A549 (cell line): ENCODE measurements around the gene EHBP1. TPM values are rescaled to one million over a fixed set of nuclear protein-coding genes. Genes with fewer than 3 reads are reported as not detected.
A peak's percentile ranks its signal among the peaks of the same experiment; 100 is the strongest.

Experiments used
- ATAC-seq, 2 experiments: fragments of 200-7000 bp in 1 of 2; fragments of >200 bp in 1 of 2; cut with Nextera tagmentation in 1 of 2; cut with Tn5 transposase in 1 of 2; 3 replicates each; pipeline versions ENCODE4 v1.8.0 to v1.9.1; 2018 to 2020; ENCODE audit warnings: mild to moderate bottlenecking in 1 of 2, moderate library complexity in 1 of 2
- CTCF ChIA-PET: fragments of 300-600 bp; sonication (Branson Sonifier 250); formaldehyde crosslinking; extraction: SDS; loops from one replicate; lab custom pipeline; 2021; ENCODE audit warnings: antibody characterized with exemption, inconsistent platforms; lab: Yijun Ruan, JAX
- POLR2A ChIA-PET: fragments of 350-600 bp; formaldehyde crosslinking; extraction: SDS; loops from one replicate; lab custom pipeline; 2021; ENCODE audit warnings: antibody characterized with exemption, inconsistent platforms; lab: Yijun Ruan, JAX
- DNase-seq, 2 experiments: peaks; one replicate each; pipeline versions ENCODE4 v3.0.0 to v3.0.0-alpha.2; 2011 to 2016; ENCODE audit warnings: low read depth in 1 of 2, low spot score in 1 of 2
- FAIRE-seq: peaks from 2 replicates; lab custom pipeline; 2011; peaks lifted over from hg19 to GRCh38; lab: Jason Lieb, UNC
- H3K27ac ChIP-seq, 2 experiments: fragments of >200 bp; sonication (Bioruptor Twin); formaldehyde crosslinking; 3 replicates each; pipeline ENCODE4 v1.5.1; 2016 to 2017
- H3K4me1 ChIP-seq: fragments of >200 bp; sonication (Bioruptor Twin); formaldehyde crosslinking; 3 replicates; pipeline ENCODE4 v1.6.1; 2016
- H3K4me2 ChIP-seq: fragments of >200 bp; sonication (Bioruptor Twin); formaldehyde crosslinking; 3 replicates; pipeline ENCODE4 v1.6.1; 2016
- H3K4me3 ChIP-seq: fragments of >200 bp; sonication (Bioruptor Twin); formaldehyde crosslinking; 3 replicates; pipeline ENCODE4 v1.5.1; 2016
- H3K9me3 ChIP-seq: fragments of >200 bp; sonication (Bioruptor Twin); formaldehyde crosslinking; 3 replicates; pipeline ENCODE4 v1.6.1; 2016
- BHLHE40 ChIP-seq: IDR thresholded peaks from 2 replicates; pipeline ENCODE4 v1.6.1; 2012; ENCODE audit warnings: low read depth, low read length, inconsistent platforms
- CBX8 ChIP-seq: fragments of 200-600 bp; sonication (generic); IDR thresholded peaks from 2 replicates; pipeline ENCODE4 v1.6.1; 2016
- EHF ChIP-seq: fragments of 250-450 bp; sonication (Bioruptor Pico); IDR thresholded peaks from 2 replicates; pipeline ENCODE4 v1.5.0; 2020; ENCODE audit warnings: mild to moderate bottlenecking
- EHMT2 ChIP-seq: fragments of 200-600 bp; sonication (generic); IDR thresholded peaks from 2 replicates; pipeline ENCODE4 v1.6.1; 2016; ENCODE audit warnings: antibody characterized with exemption, low read depth, mild to moderate bottlenecking, moderate library complexity
- EP300 ChIP-seq, 2 experiments: fragments of >200 bp; sonication (Bioruptor Twin); formaldehyde crosslinking; IDR thresholded peaks; 2 replicates in 1 of 2; 3 replicates in 1 of 2; pipeline ENCODE4 v1.6.1; 2016 to 2017
- GATA3 ChIP-seq: IDR thresholded peaks from 2 replicates; pipeline ENCODE4 v1.6.1; 2012; ENCODE audit warnings: borderline replicate concordance
- HEYL ChIP-seq: fragments of 250-450 bp; sonication (Bioruptor Pico); IDR thresholded peaks from 2 replicates; pipeline ENCODE4 v1.8.0; 2021; ENCODE audit warnings: mild to moderate bottlenecking, moderate library complexity
- HOXB13 ChIP-seq: fragments of 250-450 bp; sonication (Bioruptor Pico); IDR thresholded peaks from 2 replicates; pipeline ENCODE4 v1.5.0; 2020; ENCODE audit warnings: low read depth, mild to moderate bottlenecking, moderate library complexity
- HOXB5 ChIP-seq: fragments of 250-450 bp; sonication (Bioruptor Pico); IDR thresholded peaks from 2 replicates; pipeline ENCODE4 v1.5.0; 2020; ENCODE audit warnings: mild to moderate bottlenecking, moderate library complexity
- NFE2L2 ChIP-seq: fragments of 150-350 bp; conservative IDR thresholded peaks from 2 replicates; pipeline ENCODE4 v1.6.1; 2014; ENCODE audit warnings: low read length
- POLR2A ChIP-seq: IDR thresholded peaks from 2 replicates; pipeline ENCODE4 v1.6.1; 2012; ENCODE audit warnings: mild to moderate bottlenecking, low read length
- RCOR1 ChIP-seq: fragments of 150-350 bp; IDR thresholded peaks from 2 replicates; pipeline ENCODE4 v1.6.1; 2014; ENCODE audit warnings: antibody characterized with exemption, low read length, low read depth
- SREBF2 ChIP-seq: fragments of 450-650 bp; IDR thresholded peaks from 2 replicates; pipeline ENCODE4 v1.6.1; 2014; ENCODE audit warnings: mild to moderate bottlenecking, moderate library complexity
- TFCP2L1 ChIP-seq: fragments of 250-450 bp; sonication (Bioruptor Pico); IDR thresholded peaks from 2 replicates; pipeline ENCODE4 v1.5.0; 2021; ENCODE audit warnings: mild to moderate bottlenecking
- ZFP36 ChIP-seq: fragments of 450-650 bp; IDR thresholded peaks from 2 replicates; pipeline ENCODE4 v1.6.1; 2014; ENCODE audit warnings: borderline replicate concordance; ENCODE audit not compliant: partially characterized antibody
- WGBS: methylation state at CpG from one replicate; pipeline ENCODE4 v1.1.6; 2017; ENCODE audit errors: missing lambda C conversion rate; 5-methylcytosine and 5-hydroxymethylcytosine counted together
- polyA plus RNA-seq, 4 experiments: library from polyadenylated mRNA; depleted of rRNA in 3 of 4; stranded (reverse); fragments of >200 nt; fragmentation: RNase III in 1 of 4; extraction: RNeasy Plus Mini Kit Qiagen cat#74134 plus additional on column Dnase treatment in 1 of 4; gene quantifications; 2 replicates in 3 of 4; 3 replicates in 1 of 4; pipeline ENCODE4 v1.2.3, GENCODE V29; 2011 to 2017
- TF ChIP-seq, protein P1 (sequence below): fragments of >200 bp; sonication (Bioruptor Twin); formaldehyde crosslinking; IDR thresholded peaks from 3 replicates; pipeline ENCODE4 v1.5.1; 2016
- TF ChIP-seq, protein P2 (sequence below): fragments of 150-350 bp; IDR thresholded peaks from 2 replicates; pipeline ENCODE4 v1.6.1; 2014; ENCODE audit warnings: low read depth, mild to moderate bottlenecking, low read length
- TF ChIP-seq, protein P3 (sequence below): fragments of 250-450 bp; sonication (Bioruptor Pico); IDR thresholded peaks from 2 replicates; pipeline ENCODE4 v1.5.0; 2021; ENCODE audit warnings: mild to moderate bottlenecking, moderate library complexity, borderline replicate concordance
- TF ChIP-seq, protein P4 (sequence below): fragments of >200 bp; sonication (Bioruptor Twin); formaldehyde crosslinking; IDR thresholded peaks from 3 replicates; pipeline ENCODE4 v1.6.1; 2016
- TF ChIP-seq, protein P5 (sequence below): IDR thresholded peaks from 2 replicates; pipeline ENCODE4 v1.6.1; 2012
- TF ChIP-seq, protein P6 (sequence below): fragments of 250-450 bp; sonication (Bioruptor Pico); IDR thresholded peaks from 2 replicates; pipeline ENCODE4 v1.5.0; 2020; ENCODE audit warnings: low read depth, mild to moderate bottlenecking, moderate library complexity

The EHBP1 gene
- polyA plus RNA-seq, 2 of the 4 experiments (the other 2 are of a cell fraction): 65.7 to 204 TPM

DNA sequence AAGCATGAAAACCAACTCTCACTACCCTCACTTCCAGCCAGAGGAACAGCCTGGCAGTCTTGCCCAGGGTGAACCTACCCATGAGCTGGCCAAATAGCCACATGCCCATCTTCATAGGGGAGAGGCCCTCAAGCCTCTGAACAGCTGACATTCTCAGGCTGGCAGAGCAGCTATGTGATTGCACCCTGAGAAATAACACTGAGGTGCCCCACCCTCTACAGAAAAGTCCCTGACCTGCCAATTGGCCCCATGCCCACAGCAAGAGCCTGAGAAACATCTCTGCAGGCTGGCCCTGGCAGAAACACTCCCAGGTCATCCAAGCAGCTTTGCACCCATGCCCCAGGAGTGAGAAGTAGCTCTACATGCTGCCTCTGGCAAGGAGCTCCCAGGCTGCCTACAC lies 217.7 kb downstream of the EHBP1 start:
- CTCF ChIA-PET: no interaction called here
- peak; percentile 23 to 25; a peak in 1 of 6 replicates for ATAC-seq
- POLR2A ChIA-PET: no interaction called here

DNA sequence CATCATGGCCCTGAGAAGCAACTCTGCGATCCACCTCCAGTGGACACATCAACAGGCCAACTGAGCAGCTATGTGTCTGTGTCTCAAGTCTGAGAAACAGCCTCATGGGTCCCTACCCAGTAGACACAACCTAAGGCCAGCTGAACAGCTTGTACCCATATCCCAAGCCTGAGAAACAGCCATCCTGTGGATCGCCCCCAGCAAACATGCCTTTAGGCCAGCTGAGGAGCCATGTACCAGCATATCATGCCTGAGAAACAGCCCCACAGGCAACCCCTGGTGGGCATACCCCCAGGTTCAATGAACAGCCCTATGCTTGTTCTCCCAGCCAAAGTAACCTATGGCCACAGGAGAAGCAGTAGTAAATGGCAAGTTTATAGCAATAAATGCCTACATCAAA lies 218.4 kb downstream of the EHBP1 start:
- 100% methylated on average over 2 of the region's 2 CpGs for WGBS

More for the DNA sequence above, 217.7 kb downstream of the EHBP1 start:
- Histone ChIP-seq H3K4me2 (no peak overlapping the region), H3K9me3 (no peaks in the 10 kb centered on the region), H3K27ac (no peak overlapping the region), H3K4me3 (no peak overlapping the region), H3K4me1 (peaks cover 8% of the 10 kb centered on the region; the same call in 2 of the 3 replicates)
- no peak for DNase-seq
- no peak for FAIRE-seq
- no peak for TF ChIP-seq RCOR1
- no peak for TF ChIP-seq HEYL
- TF ChIP-seq, protein P1, sequence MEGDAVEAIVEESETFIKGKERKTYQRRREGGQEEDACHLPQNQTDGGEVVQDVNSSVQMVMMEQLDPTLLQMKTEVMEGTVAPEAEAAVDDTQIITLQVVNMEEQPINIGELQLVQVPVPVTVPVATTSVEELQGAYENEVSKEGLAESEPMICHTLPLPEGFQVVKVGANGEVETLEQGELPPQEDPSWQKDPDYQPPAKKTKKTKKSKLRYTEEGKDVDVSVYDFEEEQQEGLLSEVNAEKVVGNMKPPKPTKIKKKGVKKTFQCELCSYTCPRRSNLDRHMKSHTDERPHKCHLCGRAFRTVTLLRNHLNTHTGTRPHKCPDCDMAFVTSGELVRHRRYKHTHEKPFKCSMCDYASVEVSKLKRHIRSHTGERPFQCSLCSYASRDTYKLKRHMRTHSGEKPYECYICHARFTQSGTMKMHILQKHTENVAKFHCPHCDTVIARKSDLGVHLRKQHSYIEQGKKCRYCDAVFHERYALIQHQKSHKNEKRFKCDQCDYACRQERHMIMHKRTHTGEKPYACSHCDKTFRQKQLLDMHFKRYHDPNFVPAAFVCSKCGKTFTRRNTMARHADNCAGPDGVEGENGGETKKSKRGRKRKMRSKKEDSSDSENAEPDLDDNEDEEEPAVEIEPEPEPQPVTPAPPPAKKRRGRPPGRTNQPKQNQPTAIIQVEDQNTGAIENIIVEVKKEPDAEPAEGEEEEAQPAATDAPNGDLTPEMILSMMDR: no peak
- TF ChIP-seq HOXB5: no peak
- TF ChIP-seq NFE2L2: no peak
- TF ChIP-seq BHLHE40: no peak
- TF ChIP-seq EHMT2: no peak
- no peak for TF ChIP-seq HOXB13 (CRISPR knock-in tag)
- TF ChIP-seq, protein P2, sequence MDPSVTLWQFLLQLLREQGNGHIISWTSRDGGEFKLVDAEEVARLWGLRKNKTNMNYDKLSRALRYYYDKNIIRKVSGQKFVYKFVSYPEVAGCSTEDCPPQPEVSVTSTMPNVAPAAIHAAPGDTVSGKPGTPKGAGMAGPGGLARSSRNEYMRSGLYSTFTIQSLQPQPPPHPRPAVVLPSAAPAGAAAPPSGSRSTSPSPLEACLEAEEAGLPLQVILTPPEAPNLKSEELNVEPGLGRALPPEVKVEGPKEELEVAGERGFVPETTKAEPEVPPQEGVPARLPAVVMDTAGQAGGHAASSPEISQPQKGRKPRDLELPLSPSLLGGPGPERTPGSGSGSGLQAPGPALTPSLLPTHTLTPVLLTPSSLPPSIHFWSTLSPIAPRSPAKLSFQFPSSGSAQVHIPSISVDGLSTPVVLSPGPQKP: no peak
- TF ChIP-seq POLR2A: no peak
- TF ChIP-seq, protein P3, sequence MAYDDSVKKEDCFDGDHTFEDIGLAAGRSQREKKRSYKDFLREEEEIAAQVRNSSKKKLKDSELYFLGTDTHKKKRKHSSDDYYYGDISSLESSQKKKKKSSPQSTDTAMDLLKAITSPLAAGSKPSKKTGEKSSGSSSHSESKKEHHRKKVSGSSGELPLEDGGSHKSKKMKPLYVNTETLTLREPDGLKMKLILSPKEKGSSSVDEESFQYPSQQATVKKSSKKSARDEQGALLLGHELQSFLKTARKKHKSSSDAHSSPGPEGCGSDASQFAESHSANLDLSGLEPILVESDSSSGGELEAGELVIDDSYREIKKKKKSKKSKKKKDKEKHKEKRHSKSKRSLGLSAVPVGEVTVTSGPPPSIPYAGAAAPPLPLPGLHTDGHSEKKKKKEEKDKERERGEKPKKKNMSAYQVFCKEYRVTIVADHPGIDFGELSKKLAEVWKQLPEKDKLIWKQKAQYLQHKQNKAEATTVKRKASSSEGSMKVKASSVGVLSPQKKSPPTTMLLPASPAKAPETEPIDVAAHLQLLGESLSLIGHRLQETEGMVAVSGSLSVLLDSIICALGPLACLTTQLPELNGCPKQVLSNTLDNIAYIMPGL (CRISPR knock-in tag): no peak
- TF ChIP-seq ZFP36: no peak
- TF ChIP-seq, protein P4, sequence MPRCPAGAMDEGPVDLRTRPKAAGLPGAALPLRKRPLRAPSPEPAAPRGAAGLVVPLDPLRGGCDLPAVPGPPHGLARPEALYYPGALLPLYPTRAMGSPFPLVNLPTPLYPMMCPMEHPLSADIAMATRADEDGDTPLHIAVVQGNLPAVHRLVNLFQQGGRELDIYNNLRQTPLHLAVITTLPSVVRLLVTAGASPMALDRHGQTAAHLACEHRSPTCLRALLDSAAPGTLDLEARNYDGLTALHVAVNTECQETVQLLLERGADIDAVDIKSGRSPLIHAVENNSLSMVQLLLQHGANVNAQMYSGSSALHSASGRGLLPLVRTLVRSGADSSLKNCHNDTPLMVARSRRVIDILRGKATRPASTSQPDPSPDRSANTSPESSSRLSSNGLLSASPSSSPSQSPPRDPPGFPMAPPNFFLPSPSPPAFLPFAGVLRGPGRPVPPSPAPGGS: no peak
- TF ChIP-seq, protein P5, sequence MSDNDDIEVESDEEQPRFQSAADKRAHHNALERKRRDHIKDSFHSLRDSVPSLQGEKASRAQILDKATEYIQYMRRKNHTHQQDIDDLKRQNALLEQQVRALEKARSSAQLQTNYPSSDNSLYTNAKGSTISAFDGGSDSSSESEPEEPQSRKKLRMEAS: no peak
- no peak for TF ChIP-seq EP300 (IDR thresholded peaks at IDR 0.05)
- TF ChIP-seq SREBF2: no peak
- TF ChIP-seq EHF (CRISPR knock-in tag): no peak
- TF ChIP-seq, protein P6, sequence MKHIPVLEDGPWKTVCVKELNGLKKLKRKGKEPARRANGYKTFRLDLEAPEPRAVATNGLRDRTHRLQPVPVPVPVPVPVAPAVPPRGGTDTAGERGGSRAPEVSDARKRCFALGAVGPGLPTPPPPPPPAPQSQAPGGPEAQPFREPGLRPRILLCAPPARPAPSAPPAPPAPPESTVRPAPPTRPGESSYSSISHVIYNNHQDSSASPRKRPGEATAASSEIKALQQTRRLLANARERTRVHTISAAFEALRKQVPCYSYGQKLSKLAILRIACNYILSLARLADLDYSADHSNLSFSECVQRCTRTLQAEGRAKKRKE (CRISPR knock-in tag): no peak

More for the DNA sequence above, 218.4 kb downstream of the EHBP1 start:
- H3K27ac ChIP-seq: no peak overlapping the region
- ChIA-PET CTCF (no interaction called here), POLR2A (no interaction called here)
- no peak; a peak in 1 of 6 replicates for ATAC-seq
- H3K4me3 ChIP-seq: no peak overlapping the region
- no peak overlapping the region for H3K4me2 ChIP-seq
- H3K4me1 ChIP-seq: peaks cover 8% of the 10 kb centered on the region; the same call in 2 of the 3 replicates
- H3K9me3 ChIP-seq: no peaks in the 10 kb centered on the region
- DNase-seq: no peak
- no peak for FAIRE-seq
- TF ChIP-seq GATA3 (no peak), RCOR1 (no peak), CBX8 (no peak), TFCP2L1 (CRISPR knock-in tag) (no peak)
